Measurements from ENCODE around the gene PABPC3.
A peak's percentile ranks its signal among the peaks of the same experiment; 100 is the strongest.

PABPC3 gene

DNA sequence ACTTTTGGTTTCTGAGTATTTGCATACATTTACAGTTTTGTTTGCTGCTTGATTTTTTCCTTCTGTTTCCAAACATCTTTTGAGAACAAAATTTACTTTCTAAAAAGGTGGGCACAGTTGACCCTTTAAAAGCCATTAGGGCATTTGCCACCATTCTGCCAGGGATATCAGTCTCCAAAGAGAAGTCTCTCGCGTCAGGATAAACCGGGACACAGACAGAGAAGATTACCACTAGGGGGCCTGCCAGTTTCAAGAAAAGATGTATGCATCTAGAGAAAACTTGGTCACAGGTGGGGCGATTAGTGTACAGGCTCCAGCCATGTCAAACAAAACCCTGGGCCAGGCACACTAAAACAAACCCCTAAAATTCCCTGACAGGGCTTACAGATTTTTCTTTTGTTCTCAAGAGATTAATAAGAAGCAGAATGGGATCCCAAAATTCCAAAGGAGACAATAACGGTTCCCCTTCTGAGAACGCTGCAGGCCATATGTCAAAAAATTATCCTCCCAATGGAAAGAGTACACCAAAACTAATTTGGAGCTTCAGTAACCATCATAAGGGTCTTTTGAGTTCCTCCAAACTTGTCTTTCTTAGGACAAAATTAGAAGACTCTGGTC, 10.7 kb upstream of the PABPC3 start:
- peak; percentile 81 for ATAC-seq

DNA sequence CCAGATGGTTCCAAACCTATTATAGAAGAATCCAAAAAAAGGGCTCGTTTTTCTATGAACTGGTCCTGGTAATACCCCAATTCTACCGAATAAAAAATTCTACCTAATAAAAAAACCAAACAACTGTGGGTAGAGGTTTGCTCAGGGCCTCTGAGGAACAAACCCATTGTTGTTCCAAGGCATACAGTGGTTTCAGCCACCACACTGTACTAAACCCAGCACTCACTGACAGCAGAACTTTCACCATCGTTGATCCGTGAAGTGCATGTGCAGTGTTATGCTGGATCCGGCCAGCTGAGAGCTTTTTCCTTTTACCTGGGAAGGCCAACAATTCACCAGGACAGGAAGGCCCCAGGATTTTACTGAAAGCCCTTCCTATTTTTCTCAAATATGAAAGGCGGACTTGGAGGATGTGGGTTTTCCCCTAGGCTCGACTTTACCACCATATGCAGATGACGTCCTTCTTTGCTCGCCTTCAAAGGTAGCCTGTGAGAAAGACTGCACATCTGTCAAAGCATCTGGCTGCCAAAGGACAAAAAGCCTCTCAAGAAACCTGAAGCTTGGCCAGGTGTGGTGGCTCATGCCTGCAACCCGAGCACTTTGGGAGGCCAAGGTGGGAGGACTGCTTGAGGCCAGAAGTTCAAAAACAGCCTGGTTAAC, 7.2 kb upstream of the PABPC3 start:
- ATAC-seq: no peak
- TF ChIP-seq, protein P1, sequence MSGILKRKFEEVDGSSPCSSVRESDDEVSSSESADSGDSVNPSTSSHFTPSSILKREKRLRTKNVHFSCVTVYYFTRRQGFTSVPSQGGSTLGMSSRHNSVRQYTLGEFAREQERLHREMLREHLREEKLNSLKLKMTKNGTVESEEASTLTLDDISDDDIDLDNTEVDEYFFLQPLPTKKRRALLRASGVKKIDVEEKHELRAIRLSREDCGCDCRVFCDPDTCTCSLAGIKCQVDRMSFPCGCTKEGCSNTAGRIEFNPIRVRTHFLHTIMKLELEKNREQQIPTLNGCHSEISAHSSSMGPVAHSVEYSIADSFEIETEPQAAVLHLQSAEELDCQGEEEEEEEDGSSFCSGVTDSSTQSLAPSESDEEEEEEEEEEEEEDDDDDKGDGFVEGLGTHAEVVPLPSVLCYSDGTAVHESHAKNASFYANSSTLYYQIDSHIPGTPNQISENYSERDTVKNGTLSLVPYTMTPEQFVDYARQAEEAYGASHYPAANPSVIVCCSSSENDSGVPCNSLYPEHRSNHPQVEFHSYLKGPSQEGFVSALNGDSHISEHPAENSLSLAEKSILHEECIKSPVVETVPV (CRISPR knock-in tag; IDR thresholded peaks at IDR 0.05): no peak
- TF ChIP-seq ZNF70 (CRISPR knock-in tag; IDR thresholded peaks at IDR 0.05) (no peak), TCF4 (CRISPR knock-in tag; IDR thresholded peaks at IDR 0.05; ENCODE audit: borderline replicate concordance) (no peak), CREB5 (CRISPR knock-in tag; IDR thresholded peaks at IDR 0.05; ENCODE audit: low read depth) (no peak), ZNF8 (CRISPR knock-in tag; IDR thresholded peaks at IDR 0.05) (no peak), ZC3H10 (CRISPR knock-in tag; IDR thresholded peaks at IDR 0.05) (no peak), BACH2 (CRISPR knock-in tag; IDR thresholded peaks at IDR 0.05; ENCODE audit: borderline replicate concordance) (no peak), ESRRG (CRISPR knock-in tag; IDR thresholded peaks at IDR 0.05) (no peak), CSDC2 (CRISPR knock-in tag; IDR thresholded peaks at IDR 0.05) (no peak), ZFP30 (CRISPR knock-in tag; IDR thresholded peaks at IDR 0.05) (no peak), OSR1 (CRISPR knock-in tag; IDR thresholded peaks at IDR 0.05) (no peak), SNAI2 (CRISPR knock-in tag; IDR thresholded peaks at IDR 0.05) (no peak), ARNTL (CRISPR knock-in tag; IDR thresholded peaks at IDR 0.05; ENCODE audit: borderline replicate concordance, low read depth) (no peak), ZNF565 (CRISPR knock-in tag; conservative IDR thresholded peaks at IDR 0.05; ENCODE audit: low read depth) (no peak), ISL1 (CRISPR knock-in tag; IDR thresholded peaks at IDR 0.05) (no peak), POU6F1 (CRISPR knock-in tag; IDR thresholded peaks at IDR 0.05; ENCODE audit: borderline replicate concordance, low read depth) (no peak), PPARA (CRISPR knock-in tag; IDR thresholded peaks at IDR 0.05; ENCODE audit: borderline replicate concordance) (no peak)
- TF ChIP-seq, protein P2, sequence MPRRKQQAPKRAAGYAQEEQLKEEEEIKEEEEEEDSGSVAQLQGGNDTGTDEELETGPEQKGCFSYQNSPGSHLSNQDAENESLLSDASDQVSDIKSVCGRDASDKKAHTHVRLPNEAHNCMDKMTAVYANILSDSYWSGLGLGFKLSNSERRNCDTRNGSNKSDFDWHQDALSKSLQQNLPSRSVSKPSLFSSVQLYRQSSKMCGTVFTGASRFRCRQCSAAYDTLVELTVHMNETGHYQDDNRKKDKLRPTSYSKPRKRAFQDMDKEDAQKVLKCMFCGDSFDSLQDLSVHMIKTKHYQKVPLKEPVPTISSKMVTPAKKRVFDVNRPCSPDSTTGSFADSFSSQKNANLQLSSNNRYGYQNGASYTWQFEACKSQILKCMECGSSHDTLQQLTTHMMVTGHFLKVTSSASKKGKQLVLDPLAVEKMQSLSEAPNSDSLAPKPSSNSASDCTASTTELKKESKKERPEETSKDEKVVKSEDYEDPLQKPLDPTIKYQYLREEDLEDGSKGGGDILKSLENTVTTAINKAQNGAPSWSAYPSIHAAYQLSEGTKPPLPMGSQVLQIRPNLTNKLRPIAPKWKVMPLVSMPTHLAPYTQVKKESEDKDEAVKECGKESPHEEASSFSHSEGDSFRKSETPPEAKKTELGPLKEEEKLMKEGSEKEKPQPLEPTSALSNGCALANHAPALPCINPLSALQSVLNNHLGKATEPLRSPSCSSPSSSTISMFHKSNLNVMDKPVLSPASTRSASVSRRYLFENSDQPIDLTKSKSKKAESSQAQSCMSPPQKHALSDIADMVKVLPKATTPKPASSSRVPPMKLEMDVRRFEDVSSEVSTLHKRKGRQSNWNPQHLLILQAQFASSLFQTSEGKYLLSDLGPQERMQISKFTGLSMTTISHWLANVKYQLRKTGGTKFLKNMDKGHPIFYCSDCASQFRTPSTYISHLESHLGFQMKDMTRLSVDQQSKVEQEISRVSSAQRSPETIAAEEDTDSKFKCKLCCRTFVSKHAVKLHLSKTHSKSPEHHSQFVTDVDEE (CRISPR knock-in tag; IDR thresholded peaks at IDR 0.05): no peak

More for the DNA sequence above, 10.7 kb upstream of the PABPC3 start:
- TF ChIP-seq SNAI2 (CRISPR knock-in tag; IDR thresholded peaks at IDR 0.05): no peak
- no peak for TF ChIP-seq ZNF70 (CRISPR knock-in tag; IDR thresholded peaks at IDR 0.05)
- TF ChIP-seq, protein P2 (CRISPR knock-in tag; IDR thresholded peaks at IDR 0.05): no peak
- TF ChIP-seq CSDC2 (CRISPR knock-in tag; IDR thresholded peaks at IDR 0.05): no peak
- TF ChIP-seq, protein P1 (CRISPR knock-in tag; IDR thresholded peaks at IDR 0.05): no peak
- no peak for TF ChIP-seq PPARA (CRISPR knock-in tag; IDR thresholded peaks at IDR 0.05; ENCODE audit: borderline replicate concordance)
- no peak for TF ChIP-seq ARNTL (CRISPR knock-in tag; IDR thresholded peaks at IDR 0.05; ENCODE audit: borderline replicate concordance, low read depth)
